ENCODE results near the gene IRF2BPL.

Gene IRF2BPL

DNA sequence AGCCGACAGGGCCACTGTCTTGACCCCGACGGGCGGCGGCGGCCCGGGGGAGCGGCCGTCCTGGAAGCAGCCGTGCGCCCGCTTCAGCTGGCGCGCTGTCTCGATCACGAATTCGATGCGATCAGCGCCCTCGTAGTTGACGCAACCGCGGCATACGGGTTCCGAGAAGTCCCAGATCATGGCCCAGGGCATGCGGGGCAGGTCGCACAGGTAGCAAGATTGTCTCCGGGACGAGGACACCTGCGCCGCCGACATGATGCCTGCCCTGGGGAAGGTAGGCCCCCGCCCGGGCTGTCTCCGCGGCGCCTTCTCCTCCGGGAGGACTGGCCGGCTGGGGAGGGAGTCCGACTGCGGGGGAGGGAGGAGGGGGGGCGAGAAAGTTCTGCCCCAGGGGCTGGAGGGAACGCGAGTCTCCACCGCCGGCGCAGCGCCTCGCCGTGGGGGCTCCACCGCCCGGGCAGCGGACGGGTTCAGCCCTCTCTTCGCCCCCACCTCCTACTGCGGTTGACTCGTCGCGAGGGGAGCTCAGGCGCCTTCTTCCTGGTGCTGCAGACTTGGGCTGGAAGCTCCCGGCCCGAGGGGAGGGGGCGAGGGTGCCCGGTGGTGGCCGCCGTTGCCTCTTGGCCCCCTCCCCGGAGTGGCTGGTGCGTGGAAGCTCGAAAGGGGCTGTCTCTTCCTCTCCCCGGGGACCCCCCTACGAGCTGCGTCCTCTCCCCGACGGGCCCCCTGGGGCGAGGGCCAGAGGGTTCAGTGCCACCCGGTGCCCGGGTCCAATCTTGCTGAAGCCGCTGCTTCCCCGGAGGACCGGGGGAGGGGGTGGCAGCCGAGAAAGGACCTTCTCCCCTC, 747 bp downstream of the IRF2BPL start:
- TF ChIP-seq, protein P1, sequence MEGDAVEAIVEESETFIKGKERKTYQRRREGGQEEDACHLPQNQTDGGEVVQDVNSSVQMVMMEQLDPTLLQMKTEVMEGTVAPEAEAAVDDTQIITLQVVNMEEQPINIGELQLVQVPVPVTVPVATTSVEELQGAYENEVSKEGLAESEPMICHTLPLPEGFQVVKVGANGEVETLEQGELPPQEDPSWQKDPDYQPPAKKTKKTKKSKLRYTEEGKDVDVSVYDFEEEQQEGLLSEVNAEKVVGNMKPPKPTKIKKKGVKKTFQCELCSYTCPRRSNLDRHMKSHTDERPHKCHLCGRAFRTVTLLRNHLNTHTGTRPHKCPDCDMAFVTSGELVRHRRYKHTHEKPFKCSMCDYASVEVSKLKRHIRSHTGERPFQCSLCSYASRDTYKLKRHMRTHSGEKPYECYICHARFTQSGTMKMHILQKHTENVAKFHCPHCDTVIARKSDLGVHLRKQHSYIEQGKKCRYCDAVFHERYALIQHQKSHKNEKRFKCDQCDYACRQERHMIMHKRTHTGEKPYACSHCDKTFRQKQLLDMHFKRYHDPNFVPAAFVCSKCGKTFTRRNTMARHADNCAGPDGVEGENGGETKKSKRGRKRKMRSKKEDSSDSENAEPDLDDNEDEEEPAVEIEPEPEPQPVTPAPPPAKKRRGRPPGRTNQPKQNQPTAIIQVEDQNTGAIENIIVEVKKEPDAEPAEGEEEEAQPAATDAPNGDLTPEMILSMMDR (IDR thresholded peaks at IDR 0.05; ENCODE audit: control insufficient read depth, extremely low read depth, insufficient read depth), result peak; percentile 28; the same call in 1 of the 2 replicates
- DNase-seq (ENCODE audit: low read depth), result no peak
- peak overlapping the region; percentile 58 for H3K4me3 ChIP-seq (ENCODE audit: low read depth, low read length)

DNA sequence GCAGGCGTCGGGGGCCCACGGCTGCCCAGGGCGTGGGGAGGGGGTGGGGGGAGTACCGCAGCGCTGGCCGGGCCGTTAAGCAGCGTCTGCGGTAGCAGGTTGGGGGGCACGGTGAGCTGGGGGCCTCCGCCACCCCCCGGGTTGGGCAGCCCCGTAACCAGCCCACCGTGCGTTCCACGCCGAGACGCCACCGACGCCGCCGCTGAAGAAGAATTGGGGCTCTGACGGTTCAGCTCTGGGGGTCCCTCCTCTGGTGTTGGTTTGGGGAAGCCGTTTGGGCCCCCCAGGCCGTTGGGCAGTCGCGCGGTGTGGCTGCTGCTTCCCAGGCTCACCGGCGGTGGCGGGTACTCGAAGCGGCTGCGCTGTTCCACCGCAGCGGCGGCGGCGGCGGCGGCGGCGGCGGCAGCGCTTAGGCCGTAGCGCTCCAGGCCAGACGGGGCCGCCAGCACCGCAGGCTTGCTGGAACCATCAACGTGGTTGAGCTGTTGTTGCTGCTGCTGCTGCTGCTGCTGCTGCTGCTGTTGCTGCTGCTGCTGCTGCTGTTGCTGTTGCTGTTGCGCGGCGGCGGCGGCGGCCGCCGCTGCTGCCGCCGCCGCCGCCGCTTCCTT, 1.5 kb downstream of the IRF2BPL start:
- TF ChIP-seq, protein P1 (IDR thresholded peaks at IDR 0.05; ENCODE audit: control insufficient read depth, extremely low read depth, insufficient read depth), result 0 out of 2 replicates have a peak, but pooled peaks have one; percentile 13
- DNase-seq (ENCODE audit: low read depth), result no peak
- H3K4me3 ChIP-seq (ENCODE audit: low read depth, low read length), result peak overlapping the region; percentile 58

DNA sequence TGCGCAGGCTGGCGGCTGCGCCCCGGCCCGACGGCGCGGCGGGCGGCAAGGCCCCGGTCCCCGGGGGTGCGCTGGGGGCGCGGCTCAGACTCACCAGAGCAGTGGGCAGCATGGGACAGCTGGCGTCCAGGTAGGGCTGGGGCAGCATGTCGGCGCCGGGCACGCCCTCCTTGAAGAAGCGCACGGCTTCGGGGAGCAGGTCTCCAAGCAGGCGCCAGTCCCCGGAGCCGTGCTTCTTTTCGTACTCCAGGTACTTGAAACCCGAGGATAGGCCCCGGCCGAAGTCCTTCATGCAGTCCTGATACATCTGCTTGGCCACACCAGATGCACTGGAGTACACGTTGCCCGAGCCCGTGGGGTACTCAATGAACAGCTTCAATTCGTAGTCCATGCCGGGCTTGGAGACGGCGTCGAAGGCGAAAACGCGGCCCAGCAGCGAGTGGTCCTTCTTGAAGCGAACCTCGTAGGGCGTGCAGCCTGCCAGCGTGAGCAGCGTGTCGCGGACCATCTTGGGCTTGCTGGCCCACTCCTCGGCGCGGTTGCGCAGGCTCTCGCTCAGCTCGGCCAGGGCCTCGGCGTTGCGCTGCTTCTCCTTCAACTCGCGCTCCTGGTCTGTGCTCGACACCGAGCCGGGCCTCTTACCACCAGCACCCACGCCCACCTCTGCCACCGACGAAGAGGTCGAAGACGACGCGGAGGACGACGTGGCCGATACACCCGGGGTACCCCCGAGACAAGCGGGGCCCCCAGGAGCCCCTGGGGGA, 2.2 kb downstream of the IRF2BPL start:
- H3K4me3 ChIP-seq (ENCODE audit: low read depth, low read length), result peak overlapping the region; percentile 58
- no peak for DNase-seq (ENCODE audit: low read depth)
- TF ChIP-seq, protein P1 (IDR thresholded peaks at IDR 0.05; ENCODE audit: control insufficient read depth, extremely low read depth, insufficient read depth), result no peak

DNA sequence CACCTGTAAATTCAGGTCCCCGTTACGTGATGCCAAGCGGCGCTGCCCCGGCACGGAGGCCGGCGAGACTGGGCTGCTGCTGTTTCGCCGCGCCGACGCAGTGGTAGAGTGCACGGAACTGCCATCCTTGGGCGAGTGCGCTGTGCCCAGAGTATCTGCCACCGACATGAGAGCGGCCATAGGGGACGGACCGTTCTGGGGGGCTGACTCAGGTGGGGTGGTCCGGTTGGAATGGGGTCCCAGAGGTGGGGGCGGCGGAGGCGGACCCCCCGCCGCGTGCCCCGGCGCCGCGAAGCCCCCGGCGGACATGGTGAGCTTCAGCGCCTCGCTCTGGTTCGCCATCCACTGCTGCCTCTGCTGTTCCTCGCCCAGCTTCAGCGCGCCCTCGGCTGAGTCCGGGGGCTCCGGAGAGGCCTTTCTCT, 2.8 kb downstream of the IRF2BPL start:
- TF ChIP-seq, protein P1 (IDR thresholded peaks at IDR 0.05; ENCODE audit: control insufficient read depth, extremely low read depth, insufficient read depth), result 0 out of 2 replicates have a peak, but pooled peaks have one; percentile 2
- no peak for DNase-seq (ENCODE audit: low read depth)

DNA sequence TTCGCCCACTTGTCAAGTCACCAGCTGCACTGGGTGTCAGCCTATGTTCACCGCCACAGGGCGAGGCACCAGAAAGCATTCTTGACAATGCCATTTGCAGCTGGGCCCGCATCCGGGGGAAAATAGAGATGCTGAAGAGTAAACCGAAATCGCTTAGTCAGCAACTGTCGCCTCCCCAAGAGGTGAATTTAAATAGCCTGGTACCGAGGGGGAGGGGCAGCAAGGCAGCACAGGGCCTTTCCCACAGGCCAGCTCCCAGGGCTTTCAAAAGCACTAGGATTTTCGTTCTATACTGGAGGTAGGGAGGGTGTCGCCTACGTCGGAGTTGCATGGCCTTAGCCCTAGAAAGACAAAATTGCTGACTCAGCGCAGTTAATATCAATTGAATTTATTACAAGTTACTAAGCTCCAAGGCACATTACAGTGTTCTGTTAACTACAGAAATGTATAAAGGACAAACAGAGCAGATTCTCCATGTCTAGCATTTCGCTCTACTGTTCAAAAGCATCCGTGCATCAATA, 4.3 kb downstream of the IRF2BPL start:
- TF ChIP-seq, protein P1 (IDR thresholded peaks at IDR 0.05; ENCODE audit: control insufficient read depth, extremely low read depth, insufficient read depth), result no peak
- no peak for DNase-seq (ENCODE audit: low read depth)
- H3K4me3 ChIP-seq (ENCODE audit: low read depth, low read length), result peak overlapping the region; percentile 58

More for the DNA sequence above, 2.8 kb downstream of the IRF2BPL start:
- H3K4me3 ChIP-seq (ENCODE audit: low read depth, low read length), result peak overlapping the region; percentile 58

Measured in LNCaP clone FGC (cell line).